ENCODE data around the gene SBF2.
A peak's percentile ranks its signal among the peaks of the same experiment; 100 is the strongest.

SBF2 gene

DNA sequence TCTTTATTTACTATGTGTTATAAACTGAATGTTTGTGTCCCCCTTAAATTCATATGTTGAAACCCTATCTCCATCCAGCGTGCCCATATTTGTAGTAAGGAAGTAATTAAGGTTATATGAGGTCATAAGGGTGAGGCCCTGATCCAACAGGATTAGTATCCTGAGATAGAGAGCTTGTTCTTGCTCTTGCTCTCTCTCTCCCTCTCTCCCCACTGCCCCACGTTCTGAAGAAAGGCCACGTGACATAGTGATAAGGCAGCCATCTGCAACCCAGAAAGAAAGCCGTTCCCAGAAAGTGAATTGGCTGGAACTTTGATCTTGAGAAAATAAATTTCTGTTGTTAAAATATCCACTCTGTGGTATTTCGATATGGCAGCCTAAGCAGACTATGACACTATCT is 417.7 kb downstream of the SBF2 start:
- no peak for DNase-seq

- no peak for DNase-seq
Observed at GRCh38 chr11:9875862-9876261, 418.2 kb downstream of the SBF2 start.

GRCh38 chr11:9875399-9875798 is 418.6 kb downstream of the SBF2 start:
- DNase-seq = no peak

GRCh38 chr11:9874466-9874865 is 419.6 kb downstream of the SBF2 start:
- DNase-seq = no peak

GRCh38 chr11:9868641-9869040 is 425.4 kb downstream of the SBF2 start:
- peak; percentile 4 for DNase-seq

DNA sequence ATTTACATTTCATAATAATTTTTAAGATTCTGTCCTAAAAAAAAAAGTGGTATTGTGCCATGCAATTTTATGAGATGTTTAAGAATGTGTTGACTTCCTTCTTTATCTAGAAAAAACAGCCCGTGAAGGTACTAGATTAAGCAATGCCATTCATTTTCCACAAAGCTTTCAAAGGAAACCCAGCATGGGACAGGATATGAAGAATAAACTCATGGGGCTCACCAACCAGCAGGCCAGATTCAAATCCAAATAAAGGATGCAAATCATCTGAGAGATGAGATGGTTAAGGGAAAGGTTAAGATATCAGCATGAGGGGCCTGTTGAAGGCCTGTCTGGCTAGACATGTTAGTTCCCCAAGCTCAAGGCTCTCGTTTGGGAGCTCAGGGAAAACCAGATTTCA is 431.0 kb downstream of the SBF2 start:
- no peak for DNase-seq

- DNase-seq = peak; percentile 39
Observed at GRCh38 chr11:9861860-9862725, 431.9 kb downstream of the SBF2 start.

DNA sequence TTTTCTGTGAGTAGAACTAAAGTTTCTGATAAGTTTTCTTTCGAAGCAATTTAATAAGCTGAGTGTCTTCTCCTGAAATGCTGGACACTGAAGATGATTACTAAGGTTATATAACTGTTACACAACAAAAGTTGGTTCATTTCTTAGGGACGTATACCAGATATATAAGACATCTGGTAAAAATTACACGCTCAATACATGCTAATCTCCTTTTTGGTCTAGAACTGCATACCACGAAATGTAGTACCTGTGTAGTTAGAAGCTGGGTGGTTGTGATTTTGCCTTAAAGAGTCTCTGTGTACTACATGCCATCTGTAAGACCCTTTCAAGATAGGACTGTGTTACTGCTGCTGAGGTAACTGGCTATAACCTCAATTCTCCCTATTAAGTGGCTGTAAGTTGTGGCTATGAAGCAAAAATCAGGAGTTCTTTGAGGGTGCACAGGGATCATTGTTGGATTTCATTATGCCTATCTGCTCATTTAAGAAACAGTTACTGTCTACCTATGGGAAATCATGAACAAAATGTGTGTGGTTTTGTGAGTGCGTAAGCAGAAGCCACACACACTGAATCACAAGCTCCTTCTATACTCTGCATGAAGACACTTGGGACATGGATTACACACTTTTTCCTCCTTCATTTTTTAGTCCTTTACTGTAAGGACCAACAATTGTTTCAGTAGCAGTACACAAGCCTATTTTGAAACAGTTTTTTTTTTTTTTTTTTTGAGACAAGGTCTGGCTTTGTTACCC is 434.3 kb downstream of the SBF2 start:
- no peak for DNase-seq

GRCh38 chr11:9858822-9859221 is 435.2 kb downstream of the SBF2 start:
- DNase-seq = no peak

DNA sequence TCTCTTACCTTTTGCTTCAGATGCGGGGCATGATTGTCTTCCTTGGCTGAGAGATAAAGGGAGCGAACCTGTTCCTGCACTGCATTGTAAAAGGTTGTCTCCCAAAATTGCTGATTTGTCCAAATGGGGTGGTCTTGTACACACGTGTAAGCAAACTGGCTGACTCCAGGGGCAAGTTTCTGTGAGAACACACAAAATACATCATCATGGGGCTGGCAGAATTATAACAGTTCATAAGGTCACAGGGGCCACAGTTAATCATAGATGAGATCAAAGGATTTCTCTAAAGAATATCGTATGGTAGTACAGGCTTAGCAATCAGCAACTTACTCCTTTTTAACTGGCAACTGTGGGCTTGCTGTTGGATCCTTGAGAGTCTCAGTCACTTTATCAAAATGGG is 435.8 kb downstream of the SBF2 start:
- DNase-seq = no peak

GRCh38 chr11:9855579-9856287 is 438.3 kb downstream of the SBF2 start:
- no peak for DNase-seq

DNA sequence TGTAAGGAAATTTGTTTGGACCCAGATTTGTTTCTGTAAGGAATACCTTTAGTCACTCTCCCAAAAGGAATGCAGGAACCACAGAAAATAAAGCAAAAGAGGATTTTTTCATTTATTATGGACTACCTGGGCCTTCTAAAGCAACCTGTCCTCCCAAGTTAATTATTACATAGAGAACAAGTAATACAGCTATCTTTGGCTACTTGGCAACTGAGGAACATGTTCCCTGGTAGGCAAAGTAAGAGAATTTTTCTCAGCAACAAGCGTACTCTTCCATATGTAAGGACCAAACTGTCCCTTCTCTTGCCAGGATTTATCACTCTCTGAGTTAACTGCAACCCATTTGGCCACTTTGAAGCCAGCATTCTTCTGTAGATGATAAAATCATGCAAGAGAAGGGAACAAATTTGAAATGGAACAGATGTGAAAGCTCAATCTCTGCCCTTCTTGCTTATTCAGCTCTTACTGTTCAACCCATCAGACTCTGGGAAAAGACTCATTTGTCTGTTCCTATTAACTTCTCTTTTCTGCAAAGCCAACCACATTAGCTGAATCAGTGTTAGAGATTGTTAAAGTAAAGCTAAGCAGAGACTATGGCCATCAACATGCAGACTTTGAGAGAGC is 440.0 kb downstream of the SBF2 start:
- DNase-seq = no peak

DNA sequence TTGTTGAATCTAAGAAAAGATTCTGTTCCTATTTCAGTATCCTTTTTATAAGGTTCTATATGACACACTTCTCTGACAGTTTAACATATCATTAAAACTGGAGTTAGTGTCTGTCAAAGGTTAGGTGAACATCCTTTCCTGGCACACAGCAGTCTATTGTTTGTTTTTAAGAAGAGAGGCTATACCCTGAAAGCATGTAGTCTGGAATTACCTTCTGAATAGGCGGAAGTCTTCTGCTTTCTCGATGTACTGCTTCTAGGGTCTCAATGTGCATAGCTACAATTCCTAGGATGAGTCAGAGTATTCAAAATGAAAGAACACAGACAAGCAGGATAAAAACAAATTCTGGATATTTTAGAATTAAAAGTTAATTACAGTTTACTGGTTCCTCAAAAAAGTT is 441.6 kb downstream of the SBF2 start:
- no peak for DNase-seq

GRCh38 chr11:9851366-9851765 is 442.7 kb downstream of the SBF2 start:
- DNase-seq = no peak

- DNase-seq = no peak
Observed at GRCh38 chr11:9850224-9850895, 443.7 kb downstream of the SBF2 start.

- no peak for DNase-seq
Observed at GRCh38 chr11:9849389-9849788, 444.6 kb downstream of the SBF2 start.

DNA sequence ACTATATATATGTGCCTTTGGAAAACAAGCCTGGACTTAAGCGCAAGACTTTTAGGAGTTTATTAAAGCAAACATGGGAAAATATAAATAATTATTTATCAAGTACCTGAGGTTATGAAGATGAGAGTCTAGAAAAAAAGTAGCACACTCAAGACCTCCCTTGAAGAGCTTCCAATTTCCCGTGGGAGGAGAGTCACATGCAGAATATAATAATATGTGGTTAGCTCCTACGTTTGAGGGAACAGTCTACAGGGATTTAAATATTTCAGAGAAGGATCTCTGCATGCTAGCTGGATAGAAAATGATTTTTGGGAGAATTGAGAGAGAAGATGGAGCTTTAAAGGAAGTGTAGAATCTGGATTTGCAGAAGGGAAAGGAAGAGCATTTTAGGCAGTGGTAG is 446.4 kb downstream of the SBF2 start:
- no peak for DNase-seq

GRCh38 chr11:9842923-9843322 is 451.1 kb downstream of the SBF2 start:
- DNase-seq = no peak

DNA sequence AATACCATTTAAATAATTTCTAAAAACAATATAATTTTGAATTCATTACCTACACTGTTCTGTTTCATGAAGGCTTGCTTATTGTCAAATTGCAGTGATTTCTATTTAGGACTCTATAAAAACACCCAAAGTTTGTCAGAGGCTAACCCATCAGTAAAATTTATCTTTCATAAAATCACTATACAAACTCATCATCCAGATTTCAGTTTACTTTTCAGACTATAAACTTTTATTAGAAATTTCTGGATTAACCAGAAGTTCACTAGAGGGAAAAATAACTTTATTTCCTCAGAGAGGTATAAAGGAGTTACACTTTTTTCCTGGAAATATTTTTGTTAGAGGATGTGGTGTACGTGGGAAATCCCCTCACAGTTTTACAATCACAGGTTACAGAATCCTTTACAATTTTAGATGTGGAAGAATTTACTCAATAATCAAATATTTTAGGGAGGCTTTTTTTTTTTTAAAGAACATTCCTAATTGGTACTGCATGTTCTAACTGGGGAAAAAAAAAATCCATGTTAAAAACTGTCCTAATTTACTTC is 453.5 kb downstream of the SBF2 start:
- no peak for DNase-seq

DNA sequence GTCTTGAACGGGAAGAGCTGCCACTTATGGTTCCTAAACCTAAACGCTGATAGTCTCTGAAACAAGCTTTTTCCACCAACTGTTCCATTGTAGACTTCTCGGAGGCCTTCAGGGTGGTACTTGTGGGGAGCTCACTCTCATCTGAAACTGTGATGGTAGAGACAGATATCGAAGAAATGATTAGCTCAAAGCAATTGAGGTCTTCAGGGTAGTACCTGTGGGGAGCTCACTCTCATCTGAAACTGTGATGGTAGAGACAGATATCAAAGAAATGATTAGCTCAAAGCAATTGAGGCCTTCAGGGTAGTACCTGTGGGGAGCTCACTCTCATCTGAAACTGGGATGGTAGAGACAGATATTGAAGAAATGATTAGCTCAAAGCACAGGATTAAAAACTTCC is 454.5 kb downstream of the SBF2 start:
- no peak for DNase-seq

DNA sequence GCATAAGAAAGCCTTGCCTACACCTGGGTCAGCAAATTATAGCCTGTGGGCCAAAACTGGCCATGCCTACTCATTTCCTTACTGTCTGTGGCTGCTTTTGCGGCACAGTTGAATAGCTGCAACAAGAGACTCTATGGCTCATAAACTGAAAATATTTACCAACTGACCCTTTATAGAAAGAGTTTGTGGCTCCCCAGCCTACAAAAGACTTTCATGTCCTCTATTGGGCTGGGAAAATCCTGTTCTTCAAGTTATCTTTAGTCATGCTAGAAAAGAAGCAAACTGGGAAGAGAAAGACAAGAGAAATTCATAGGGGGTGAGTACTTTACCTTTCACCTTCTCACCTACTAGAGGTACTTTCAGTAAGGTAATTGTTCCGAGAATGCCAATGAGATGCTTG is 455.1 kb downstream of the SBF2 start:
- no peak for DNase-seq

DNA sequence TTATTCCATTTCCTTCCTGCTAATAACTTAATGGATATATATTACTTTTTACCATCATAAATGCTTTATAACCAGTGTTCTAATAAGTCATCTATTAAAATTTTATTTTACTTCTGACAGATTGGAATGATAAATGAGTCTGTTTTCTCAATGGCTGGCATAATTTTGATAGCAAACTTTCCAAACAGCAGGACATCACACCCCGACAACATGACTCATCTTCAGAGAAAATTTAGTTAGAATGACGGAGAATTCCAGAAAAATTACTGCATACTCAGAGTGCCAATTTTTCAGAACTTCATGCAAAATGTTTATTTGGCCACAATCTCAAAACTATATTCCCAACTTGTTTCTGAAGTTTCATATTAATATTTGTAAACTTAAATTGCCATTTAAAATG is 455.8 kb downstream of the SBF2 start:
- DNase-seq = no peak
